A549 (cell line): Measurements from ENCODE around the gene TMEM135.

ENCODE experiments used
- CEBPB ChIP-seq, 2 experiments: fragments of >200 bp in 1 of 2; sonication (Bioruptor Twin) in 1 of 2; formaldehyde crosslinking in 1 of 2; IDR thresholded peaks; 2 replicates each; pipeline ENCODE4 v1.6.1; 2012 to 2016
- CHD2 ChIP-seq: fragments of 150-350 bp; IDR thresholded peaks from 2 replicates; pipeline ENCODE4 v1.6.1; 2014; ENCODE audit warnings: low read length; ENCODE audit not compliant: partially characterized antibody
- CTCF ChIP-seq: fragments of >200 bp; sonication (Bioruptor Twin); formaldehyde crosslinking; IDR thresholded peaks from 3 replicates; pipeline ENCODE4 v1.5.1; 2016
- EP300 ChIP-seq, 2 experiments: fragments of >200 bp; sonication (Bioruptor Twin); formaldehyde crosslinking; IDR thresholded peaks; 2 replicates in 1 of 2; 3 replicates in 1 of 2; pipeline ENCODE4 v1.6.1; 2016 to 2017
- HDAC2 ChIP-seq: fragments of 200-600 bp; sonication (generic); IDR thresholded peaks from 2 replicates; pipeline ENCODE4 v1.6.1; 2016
- KDM5A ChIP-seq: fragments of 200-600 bp; sonication (generic); IDR thresholded peaks from 2 replicates; pipeline ENCODE4 v1.6.1; 2016; ENCODE audit warnings: antibody characterized with exemption, mild to moderate bottlenecking
- MYC ChIP-seq: IDR thresholded peaks from 2 replicates; pipeline ENCODE4 v1.6.1; 2012; ENCODE audit warnings: mild to moderate bottlenecking, inconsistent platforms, low read length, improper control_type of control experiment, borderline replicate concordance
- PHF8 ChIP-seq: fragments of 200-600 bp; sonication (generic); IDR thresholded peaks from 2 replicates; pipeline ENCODE4 v1.6.1; 2016; ENCODE audit warnings: low read depth, mild to moderate bottlenecking, antibody characterized with exemption, moderate library complexity, borderline replicate concordance
- POLR2A ChIP-seq: IDR thresholded peaks from 2 replicates; pipeline ENCODE4 v1.6.1; 2012; ENCODE audit warnings: mild to moderate bottlenecking, low read length
- TP53 ChIP-seq: fragments of 250-450 bp; sonication (Bioruptor Pico); IDR thresholded peaks from 2 replicates; pipeline ENCODE4 v1.5.0; 2021; ENCODE audit warnings: mild to moderate bottlenecking, moderate library complexity
- ZFP36 ChIP-seq: fragments of 450-650 bp; IDR thresholded peaks from 2 replicates; pipeline ENCODE4 v1.6.1; 2014; ENCODE audit warnings: borderline replicate concordance; ENCODE audit not compliant: partially characterized antibody
- TF ChIP-seq, protein P1 (sequence below): fragments of 200-600 bp; sonication (generic); IDR thresholded peaks from 2 replicates; pipeline ENCODE4 v1.6.1; 2016; ENCODE audit warnings: antibody characterized with exemption, mild to moderate bottlenecking, moderate library complexity
- TF ChIP-seq, protein P2 (sequence below): fragments of 450-650 bp; IDR thresholded peaks from 2 replicates; pipeline ENCODE4 v1.6.1; 2014; ENCODE audit warnings: antibody characterized with exemption

GRCh38 chr11:87187930-87188329 lies 150.2 kb downstream of the TMEM135 start:
- TF ChIP-seq POLR2A (no peak), EP300 (IDR thresholded peaks at IDR 0.05) (no peak), CTCF (no peak), TP53 (no peak), CEBPB (IDR thresholded peaks at IDR 0.05) (no peak), CHD2 (no peak), HDAC2 (no peak), ZFP36 (no peak), MYC (no peak), PHF8 (no peak), KDM5A (no peak)
- TF ChIP-seq, protein P1, sequence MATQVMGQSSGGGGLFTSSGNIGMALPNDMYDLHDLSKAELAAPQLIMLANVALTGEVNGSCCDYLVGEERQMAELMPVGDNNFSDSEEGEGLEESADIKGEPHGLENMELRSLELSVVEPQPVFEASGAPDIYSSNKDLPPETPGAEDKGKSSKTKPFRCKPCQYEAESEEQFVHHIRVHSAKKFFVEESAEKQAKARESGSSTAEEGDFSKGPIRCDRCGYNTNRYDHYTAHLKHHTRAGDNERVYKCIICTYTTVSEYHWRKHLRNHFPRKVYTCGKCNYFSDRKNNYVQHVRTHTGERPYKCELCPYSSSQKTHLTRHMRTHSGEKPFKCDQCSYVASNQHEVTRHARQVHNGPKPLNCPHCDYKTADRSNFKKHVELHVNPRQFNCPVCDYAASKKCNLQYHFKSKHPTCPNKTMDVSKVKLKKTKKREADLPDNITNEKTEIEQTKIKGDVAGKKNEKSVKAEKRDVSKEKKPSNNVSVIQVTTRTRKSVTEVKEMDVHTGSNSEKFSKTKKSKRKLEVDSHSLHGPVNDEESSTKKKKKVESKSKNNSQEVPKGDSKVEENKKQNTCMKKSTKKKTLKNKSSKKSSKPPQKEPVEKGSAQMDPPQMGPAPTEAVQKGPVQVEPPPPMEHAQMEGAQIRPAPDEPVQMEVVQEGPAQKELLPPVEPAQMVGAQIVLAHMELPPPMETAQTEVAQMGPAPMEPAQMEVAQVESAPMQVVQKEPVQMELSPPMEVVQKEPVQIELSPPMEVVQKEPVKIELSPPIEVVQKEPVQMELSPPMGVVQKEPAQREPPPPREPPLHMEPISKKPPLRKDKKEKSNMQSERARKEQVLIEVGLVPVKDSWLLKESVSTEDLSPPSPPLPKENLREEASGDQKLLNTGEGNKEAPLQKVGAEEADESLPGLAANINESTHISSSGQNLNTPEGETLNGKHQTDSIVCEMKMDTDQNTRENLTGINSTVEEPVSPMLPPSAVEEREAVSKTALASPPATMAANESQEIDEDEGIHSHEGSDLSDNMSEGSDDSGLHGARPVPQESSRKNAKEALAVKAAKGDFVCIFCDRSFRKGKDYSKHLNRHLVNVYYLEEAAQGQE: no peak
- TF ChIP-seq, protein P2, sequence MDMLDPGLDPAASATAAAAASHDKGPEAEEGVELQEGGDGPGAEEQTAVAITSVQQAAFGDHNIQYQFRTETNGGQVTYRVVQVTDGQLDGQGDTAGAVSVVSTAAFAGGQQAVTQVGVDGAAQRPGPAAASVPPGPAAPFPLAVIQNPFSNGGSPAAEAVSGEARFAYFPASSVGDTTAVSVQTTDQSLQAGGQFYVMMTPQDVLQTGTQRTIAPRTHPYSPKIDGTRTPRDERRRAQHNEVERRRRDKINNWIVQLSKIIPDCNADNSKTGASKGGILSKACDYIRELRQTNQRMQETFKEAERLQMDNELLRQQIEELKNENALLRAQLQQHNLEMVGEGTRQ: no peak
